ENCODE measurements around the gene GRPEL1.
"Not testable (repeated sequence)": the region's sequence is repeated elsewhere in the genome, so short reads cannot be mapped to it uniquely, and the experiment has no call there.

The GRPEL1 gene

GRCh38 chr4:7067452-7068278 is at the start of gene GRPEL1:
TSS of gene GRPEL1 (minus strand) at chr4:7068064. CDS start at chr4:7068032, 32 bp downstream.
- DNase-seq (ENCODE audit: low read depth in 2 of 2): peak; percentile 100

- DNase-seq (ENCODE audit: low read depth in 2 of 2): no peak
Observed at GRCh38 chr4:7116705-7117104, 48.8 kb upstream of the GRPEL1 start.

GRCh38 chr4:7115557-7116340 is 47.9 kb upstream of the GRPEL1 start:
- no peak for DNase-seq (ENCODE audit: low read depth in 2 of 2)

GRCh38 chr4:7112656-7113055 is 44.8 kb upstream of the GRPEL1 start:
- no peak for DNase-seq (ENCODE audit: low read depth in 2 of 2)

GRCh38 chr4:7111441-7111840 is 43.6 kb upstream of the GRPEL1 start:
- DNase-seq (ENCODE audit: low read depth in 2 of 2): no peak

GRCh38 chr4:7110546-7110945 is 42.7 kb upstream of the GRPEL1 start:
- DNase-seq (ENCODE audit: low read depth in 2 of 2): no peak

- no peak for DNase-seq (ENCODE audit: low read depth in 2 of 2)
Observed at GRCh38 chr4:7109169-7109568, 41.3 kb upstream of the GRPEL1 start.

GRCh38 chr4:7108660-7109059 is 40.8 kb upstream of the GRPEL1 start:
- DNase-seq (ENCODE audit: low read depth in 2 of 2): no peak

- DNase-seq (ENCODE audit: low read depth in 2 of 2): no peak
Observed at GRCh38 chr4:7108046-7108625, 40.3 kb upstream of the GRPEL1 start.

GRCh38 chr4:7107166-7107905 is 39.5 kb upstream of the GRPEL1 start:
- DNase-seq (ENCODE audit: low read depth in 2 of 2): no peak

GRCh38 chr4:7105276-7105675 is 37.4 kb upstream of the GRPEL1 start:
- no peak for DNase-seq (ENCODE audit: low read depth in 2 of 2)

GRCh38 chr4:7104366-7105031 is 36.6 kb upstream of the GRPEL1 start:
- DNase-seq (ENCODE audit: low read depth in 2 of 2): no peak

- DNase-seq (ENCODE audit: low read depth in 2 of 2): no peak
Observed at GRCh38 chr4:7103607-7104365, 35.9 kb upstream of the GRPEL1 start.

- peak; percentile 78 to 80 for DNase-seq (ENCODE audit: low read depth in 2 of 2)
Observed at GRCh38 chr4:7103031-7103606, 35.3 kb upstream of the GRPEL1 start.

GRCh38 chr4:7102516-7102909 is 34.6 kb upstream of the GRPEL1 start:
- not testable (repeated sequence) for DNase-seq (ENCODE audit: low read depth in 2 of 2)

- DNase-seq (ENCODE audit: low read depth in 2 of 2): peak; percentile 35 to 46
Observed at GRCh38 chr4:7101692-7102515, 34.0 kb upstream of the GRPEL1 start.

GRCh38 chr4:7096236-7096635 is 28.4 kb upstream of the GRPEL1 start:
- no peak for DNase-seq (ENCODE audit: low read depth in 2 of 2)

GRCh38 chr4:7095611-7096155 is 27.8 kb upstream of the GRPEL1 start:
- no peak for DNase-seq (ENCODE audit: low read depth in 2 of 2)

- DNase-seq (ENCODE audit: low read depth in 2 of 2): no peak
Observed at GRCh38 chr4:7094916-7095315, 27.1 kb upstream of the GRPEL1 start.

Measured in activated CD4-positive, alpha-beta T cell treated with anti-CD3 and anti-CD28 coated beads for 24 hours (primary cell).